Fibroblast of pulmonary artery (primary cell): Measurements from ENCODE around the gene PDSS2.

Source experiments
- DNase-seq: peaks from one replicate; pipeline ENCODE4 v3.0.0-alpha.2; 2010; ENCODE audit warnings: low read depth
- H3K4me3 ChIP-seq: replicated peaks from 2 replicates; pipeline ENCODE4 v1.5.1; 2011; ENCODE audit warnings: low read depth, mild to moderate bottlenecking, control low read depth, low read length, moderate library complexity
- TF ChIP-seq, protein P1 (sequence below): IDR thresholded peaks from 2 replicates; pipeline ENCODE4 v1.5.1; 2011; ENCODE audit warnings: mild to moderate bottlenecking, control low read depth, low read length, inconsistent platforms; ENCODE audit errors: missing control alignments

PDSS2 gene

DNA sequence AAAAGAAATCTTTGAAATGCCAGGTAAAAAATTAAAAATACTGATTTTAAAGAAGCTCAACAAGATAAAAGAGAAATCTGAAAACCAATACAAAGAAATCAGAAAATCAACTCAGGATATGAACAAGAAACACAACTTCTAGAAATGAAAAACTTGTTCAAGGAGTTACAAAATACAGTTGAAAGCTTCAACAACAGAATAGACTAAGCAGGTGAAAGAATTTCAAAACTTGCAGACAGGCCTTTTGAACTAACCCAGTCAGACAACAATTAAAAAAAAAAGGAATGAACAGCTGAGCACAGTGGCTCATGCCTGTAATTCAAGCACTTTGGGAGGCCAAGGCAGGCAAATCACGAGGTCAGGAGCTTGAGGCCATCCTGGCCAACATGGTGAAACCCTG, 57.8 kb downstream of the PDSS2 start:
- TF ChIP-seq, protein P1, sequence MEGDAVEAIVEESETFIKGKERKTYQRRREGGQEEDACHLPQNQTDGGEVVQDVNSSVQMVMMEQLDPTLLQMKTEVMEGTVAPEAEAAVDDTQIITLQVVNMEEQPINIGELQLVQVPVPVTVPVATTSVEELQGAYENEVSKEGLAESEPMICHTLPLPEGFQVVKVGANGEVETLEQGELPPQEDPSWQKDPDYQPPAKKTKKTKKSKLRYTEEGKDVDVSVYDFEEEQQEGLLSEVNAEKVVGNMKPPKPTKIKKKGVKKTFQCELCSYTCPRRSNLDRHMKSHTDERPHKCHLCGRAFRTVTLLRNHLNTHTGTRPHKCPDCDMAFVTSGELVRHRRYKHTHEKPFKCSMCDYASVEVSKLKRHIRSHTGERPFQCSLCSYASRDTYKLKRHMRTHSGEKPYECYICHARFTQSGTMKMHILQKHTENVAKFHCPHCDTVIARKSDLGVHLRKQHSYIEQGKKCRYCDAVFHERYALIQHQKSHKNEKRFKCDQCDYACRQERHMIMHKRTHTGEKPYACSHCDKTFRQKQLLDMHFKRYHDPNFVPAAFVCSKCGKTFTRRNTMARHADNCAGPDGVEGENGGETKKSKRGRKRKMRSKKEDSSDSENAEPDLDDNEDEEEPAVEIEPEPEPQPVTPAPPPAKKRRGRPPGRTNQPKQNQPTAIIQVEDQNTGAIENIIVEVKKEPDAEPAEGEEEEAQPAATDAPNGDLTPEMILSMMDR = no peak
- DNase-seq = no peak
- no peak overlapping the region for H3K4me3 ChIP-seq

DNA sequence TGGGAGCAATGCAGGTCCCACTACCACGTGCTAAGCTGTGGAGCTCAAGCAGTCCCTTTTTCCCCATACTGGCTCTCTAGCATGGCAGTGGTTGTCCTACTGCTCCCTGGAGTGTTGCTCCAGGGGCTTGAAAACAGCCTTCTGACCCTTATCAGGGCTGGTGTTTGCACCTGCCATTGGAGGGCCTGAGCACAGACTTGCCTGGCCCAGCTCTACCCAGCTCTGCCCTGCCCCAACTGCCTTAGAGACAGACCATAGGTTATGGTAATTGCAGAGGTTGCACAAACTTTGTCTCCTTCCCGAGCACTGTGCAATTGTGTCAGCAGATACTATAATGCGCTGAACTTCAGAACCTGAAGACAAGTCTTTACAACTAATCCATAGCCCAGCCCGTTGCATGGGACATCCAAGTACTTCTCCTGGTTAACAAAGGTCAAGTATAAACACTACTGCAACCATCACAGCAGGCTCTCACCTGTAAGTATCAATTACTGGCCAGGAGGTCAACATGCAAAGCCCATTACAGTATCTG, 58.7 kb downstream of the PDSS2 start:
- DNase-seq = no peak
- TF ChIP-seq, protein P1 = no peak
- H3K4me3 ChIP-seq = no peak overlapping the region

DNA sequence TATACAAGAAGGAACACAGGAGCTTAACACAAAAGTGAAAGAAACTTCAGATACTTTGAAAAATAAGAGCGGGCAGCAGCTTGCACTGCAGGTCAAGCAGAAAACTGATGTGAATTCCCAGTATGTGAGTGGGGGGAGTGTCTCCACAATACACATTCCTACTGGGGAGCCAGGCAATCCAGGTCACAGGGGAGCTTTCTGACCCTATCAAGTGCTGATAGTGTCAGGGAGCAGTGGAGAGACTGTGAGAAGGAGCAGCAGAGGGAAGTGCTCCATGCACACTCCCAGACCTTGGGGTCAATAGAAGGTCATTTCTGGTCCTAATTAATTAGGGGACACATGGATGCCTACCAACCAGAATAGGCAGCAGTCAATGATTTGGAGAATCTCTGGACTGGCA, 59.4 kb downstream of the PDSS2 start:
- TF ChIP-seq, protein P1 = no peak
- H3K4me3 ChIP-seq = no peak overlapping the region
- no peak for DNase-seq

DNA sequence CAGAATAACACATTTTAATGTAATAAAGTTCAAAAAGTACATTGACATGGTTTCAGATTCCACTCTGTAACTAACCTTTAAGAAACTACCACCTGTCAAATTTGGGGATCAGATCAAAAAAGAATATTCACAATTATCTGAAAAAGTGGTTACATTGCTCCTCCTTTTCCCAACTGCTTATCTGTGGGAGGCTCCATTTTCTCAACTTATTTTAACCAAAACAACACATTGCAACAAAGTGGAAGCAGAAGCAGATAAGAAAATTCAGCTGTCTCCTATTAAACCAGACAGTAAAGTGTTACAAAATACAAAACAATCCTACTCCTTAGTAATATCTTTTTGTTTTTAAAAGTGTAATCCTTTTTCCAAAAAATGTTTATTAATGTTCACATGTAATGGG, 61.4 kb downstream of the PDSS2 start:
- peak; percentile 20 for DNase-seq
- TF ChIP-seq, protein P1 = no peak
- H3K4me3 ChIP-seq = no peak overlapping the region

DNA sequence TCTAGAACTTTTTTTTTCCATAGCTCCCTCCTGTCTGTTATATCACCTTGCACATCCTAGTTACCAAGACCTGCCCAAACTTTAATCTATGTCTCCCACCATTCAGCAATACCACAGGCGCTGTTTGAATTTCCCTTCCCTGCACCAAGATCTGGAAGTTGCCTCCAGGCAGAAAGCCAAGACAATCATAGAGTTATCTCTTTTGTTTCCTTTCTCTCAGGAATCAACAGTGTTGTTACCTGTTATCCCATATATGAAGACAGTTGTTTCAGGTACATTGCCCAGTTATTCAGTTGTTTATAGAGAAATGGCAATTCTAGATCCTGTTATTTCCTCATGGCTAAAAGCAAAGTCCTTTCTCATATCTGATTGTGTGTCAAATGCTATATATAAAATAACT, 63.2 kb downstream of the PDSS2 start:
- DNase-seq = no peak
- TF ChIP-seq, protein P1 = no peak
- H3K4me3 ChIP-seq = no peak overlapping the region

DNA sequence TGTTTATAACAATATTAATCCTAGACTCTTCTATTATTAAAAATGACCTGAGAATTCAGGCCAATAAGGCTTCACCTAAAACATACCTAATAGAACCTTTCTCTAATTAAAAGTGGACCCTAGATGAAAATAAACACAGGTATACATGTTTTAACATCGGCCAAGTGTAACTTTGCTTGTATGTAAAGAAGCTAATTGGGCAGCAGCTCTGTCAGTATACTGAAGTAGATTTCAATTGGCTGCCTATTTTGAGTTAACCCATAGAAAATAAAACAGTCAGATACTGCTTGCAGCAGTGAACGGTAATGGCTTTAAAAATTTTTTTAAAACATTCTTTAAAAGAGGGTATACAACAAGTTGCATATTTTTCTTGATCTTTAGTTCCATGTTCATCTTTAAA, 67.3 kb downstream of the PDSS2 start:
- TF ChIP-seq, protein P1 = no peak

DNA sequence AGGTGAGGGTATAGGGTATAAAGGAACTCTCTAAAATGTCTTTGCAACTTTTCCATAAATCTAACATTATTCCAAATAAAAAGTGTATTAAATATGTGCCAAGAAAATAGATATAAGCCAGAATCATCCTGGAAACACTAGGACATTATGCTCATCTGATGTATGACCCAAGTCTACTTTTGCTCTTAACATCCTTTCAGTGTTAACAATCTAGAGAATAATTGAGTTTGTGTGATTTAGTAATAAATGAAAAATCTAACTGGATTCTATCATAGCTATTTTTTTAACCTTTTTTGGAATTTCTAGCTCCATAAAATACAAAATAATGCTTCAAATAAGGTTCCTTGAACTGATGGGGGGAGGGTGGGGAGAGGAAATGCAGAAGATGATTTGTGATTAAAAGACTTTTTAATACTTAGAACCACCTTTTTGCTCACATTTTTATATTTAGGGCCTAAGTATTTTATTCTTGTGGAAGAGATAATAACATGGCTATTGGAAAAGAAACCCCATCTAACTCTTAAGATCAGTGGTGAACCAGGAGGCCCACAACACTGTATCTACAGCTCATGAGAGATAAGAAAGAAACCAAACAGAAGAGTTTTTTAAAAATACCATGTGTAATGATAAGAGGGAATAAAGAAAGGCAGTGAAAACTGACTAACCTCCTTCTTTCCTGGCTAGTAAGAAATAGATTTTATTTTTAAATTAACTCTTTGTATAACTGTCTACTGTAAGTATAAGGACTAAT, 68.5 kb downstream of the PDSS2 start:
- no peak for DNase-seq
- TF ChIP-seq, protein P1 = no peak
- no peak overlapping the region for H3K4me3 ChIP-seq

More for the DNA sequence above, 67.3 kb downstream of the PDSS2 start:
- H3K4me3 ChIP-seq = no peak overlapping the region
- DNase-seq = no peak
